GM19193 (cell line): ENCODE data around the gene RNF41.

Experiments used
- POLR2A ChIP-seq: IDR thresholded peaks from 4 replicates; pipeline ENCODE4 v1.6.1; 2011; ENCODE audit not compliant: insufficient read depth, insufficient read length; ENCODE audit errors: extremely low read depth

Gene RNF41

DNA sequence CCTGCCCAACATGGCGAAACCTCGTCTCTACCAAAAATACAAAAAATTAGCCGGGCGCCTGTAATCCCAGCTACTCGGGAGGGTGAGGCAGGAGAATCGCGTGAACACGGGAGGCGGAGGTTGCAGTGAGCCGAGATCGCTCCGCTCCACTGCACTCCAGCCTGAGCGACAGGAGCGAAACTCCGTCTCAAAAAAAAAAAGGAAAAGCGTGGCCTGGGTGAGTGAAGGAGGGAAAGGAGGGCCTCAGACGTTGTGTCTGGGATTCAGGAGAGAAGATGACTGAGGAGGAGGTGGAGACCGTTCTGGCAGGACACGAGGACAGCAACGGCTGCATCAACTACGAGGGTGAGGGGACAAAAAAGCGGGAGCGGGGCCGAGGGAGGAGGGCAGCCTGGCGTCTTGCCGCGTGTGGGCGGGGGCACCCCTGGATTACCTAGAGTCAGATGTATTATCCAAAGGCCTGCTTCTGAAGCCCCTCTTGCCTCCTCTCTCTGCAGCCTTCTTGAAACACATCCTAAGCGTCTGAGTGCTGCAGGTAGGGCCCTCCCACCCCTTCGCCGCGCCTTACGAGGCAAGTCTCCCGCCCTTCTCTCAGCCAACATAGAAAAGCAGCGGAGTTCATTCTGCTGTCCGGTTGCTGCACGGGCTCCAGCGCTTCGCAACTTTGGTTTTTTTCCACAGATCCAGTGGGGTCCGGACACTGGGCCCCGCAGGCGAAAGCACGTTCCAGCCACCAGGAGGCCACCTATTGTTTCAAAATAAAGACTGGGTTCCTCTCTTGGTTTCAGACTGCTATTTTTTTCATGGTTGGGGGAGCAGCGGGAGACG, 64.3 kb downstream of the RNF41 start:
- TF ChIP-seq POLR2A = peak; percentile 44

DNA sequence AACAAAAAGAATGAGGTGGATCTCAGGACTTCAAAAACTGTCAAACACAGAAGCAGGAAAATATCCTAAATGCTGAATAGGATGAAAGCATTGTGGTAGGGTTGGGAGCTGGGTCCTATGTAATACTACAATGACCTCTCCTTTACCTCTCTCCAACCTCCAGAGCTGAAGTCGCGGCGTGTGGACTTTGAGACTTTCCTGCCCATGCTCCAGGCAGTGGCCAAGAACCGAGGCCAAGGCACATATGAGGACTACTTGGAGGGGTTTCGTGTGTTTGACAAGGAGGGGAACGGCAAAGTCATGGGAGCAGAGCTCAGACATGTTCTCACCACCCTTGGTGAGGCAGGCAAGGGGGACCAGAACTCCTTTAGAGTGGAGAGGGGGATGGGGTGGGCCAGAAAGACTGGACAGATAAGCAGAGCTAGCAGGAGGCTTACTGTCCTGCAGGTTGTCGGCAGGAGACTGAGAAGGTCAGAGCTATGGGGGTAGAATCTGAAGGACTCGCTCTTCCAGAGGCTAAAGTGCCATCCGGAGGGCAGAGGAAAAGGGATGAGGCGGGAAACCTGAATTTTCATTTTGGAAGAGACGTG, 66.4 kb downstream of the RNF41 start:
- no peak for TF ChIP-seq POLR2A

DNA sequence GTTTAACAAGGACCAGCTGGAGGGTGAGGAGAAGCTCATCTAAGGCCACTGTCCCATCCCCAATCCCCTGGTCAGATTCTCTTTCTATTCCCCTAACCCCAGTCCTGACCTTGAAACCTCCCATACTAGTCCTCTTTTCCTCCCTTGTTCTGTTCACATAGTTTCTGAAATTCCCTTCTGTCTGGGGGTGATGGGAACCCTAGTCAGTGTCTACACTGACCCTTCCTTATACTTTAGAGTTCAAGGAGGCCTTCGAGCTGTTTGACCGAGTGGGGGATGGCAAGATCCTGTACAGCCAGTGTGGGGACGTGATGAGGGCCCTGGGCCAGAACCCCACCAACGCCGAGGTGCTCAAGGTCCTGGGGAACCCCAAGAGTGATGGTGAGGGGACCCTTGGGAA, 66.9 kb downstream of the RNF41 start:
- TF ChIP-seq POLR2A = no peak

DNA sequence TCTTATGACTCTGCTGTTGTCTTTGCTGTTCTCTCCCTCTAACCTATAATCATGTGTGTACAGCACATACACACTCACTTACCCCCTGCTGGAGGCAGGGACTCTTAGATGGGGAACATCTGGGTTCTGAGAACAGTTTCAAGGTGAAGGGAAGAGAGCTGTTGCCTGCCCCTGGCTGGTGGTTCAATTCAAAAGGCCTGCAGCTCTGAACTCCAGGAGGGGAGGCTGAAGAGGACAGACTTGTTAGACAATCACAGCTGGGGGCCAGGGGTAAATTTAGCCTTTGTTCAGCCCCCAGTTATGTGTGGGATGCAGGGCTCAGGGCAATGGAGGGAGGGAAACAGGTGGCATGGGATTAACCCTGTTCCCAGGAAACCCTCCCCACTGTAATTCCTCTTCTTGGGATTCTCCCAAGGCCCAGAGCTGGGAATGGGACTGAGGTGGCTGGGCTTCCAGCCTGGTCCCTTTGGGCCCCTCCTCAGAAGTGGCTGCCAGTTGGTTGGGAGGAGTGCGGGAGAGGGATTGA, 67.4 kb downstream of the RNF41 start:
- no peak for TF ChIP-seq POLR2A

DNA sequence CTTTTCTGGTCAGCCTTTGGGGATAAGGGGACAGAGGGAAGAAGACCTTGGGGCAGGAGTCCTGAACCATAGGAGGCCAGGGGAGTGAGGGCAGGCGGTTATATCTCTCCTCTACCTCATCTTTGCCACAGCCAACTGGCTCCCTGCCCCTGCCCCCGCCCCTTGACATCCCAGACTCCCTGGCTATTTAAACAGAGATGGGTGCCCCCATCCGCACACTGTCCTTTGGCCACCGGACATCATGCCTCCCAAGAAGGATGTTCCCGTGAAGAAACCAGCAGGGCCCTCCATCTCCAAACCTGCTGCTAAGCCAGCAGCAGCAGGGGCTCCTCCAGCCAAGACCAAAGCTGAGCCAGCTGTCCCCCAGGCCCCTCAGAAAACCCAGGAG, 68.0 kb downstream of the RNF41 start:
- no peak for TF ChIP-seq POLR2A

DNA sequence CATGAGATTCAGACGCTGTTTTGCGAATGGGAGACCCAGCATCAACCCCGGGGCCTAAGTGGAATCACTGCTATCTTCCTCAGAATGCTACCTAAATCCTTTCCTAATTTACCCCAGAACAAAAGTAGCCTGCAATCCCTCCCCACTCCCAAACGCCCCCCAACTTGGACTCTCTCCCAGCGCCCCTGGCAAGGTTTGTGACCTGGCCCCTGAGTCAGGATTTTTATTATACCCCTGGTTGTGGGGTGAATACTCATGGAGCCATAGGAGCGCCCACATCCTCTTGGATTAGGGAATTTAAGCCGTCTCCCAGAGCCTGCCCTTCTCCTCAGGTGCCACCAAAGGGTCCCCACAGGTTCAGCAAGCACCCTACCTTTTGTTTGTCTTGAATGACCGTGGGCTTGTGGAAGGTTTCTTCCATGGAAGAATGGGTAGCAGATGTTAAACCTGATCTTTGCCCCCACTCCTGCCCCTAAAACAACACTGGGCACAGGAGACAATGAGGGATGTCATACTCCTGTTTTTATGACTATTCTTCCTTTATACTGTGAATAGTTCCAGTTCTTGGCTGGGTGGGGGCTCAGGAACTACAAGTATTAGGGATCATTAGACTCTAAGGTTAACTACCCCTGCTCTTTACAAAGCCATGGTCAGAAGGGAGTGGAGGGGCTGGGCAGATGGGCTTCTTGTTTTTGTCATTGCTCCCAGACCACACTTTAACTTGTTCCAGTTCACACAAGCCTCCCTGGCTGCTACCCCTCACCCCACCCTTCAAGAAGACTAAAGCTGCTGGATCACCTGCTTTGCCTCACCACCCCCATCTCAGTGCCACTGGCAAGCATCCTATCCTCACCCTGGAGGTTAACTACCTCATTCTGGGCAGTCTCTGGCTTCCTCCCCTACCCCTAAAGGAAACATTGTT, 68.7 kb downstream of the RNF41 start:
- TF ChIP-seq POLR2A = no peak
